Measurements from ENCODE around the gene AACS. TPM values are rescaled to one million over a fixed set of nuclear protein-coding genes. Genes with fewer than 3 reads are reported as not detected.

Gene AACS
- total and polyA plus RNA-seq, 2 of the 8 experiments (the other 6 are each of a cell fraction or from before 2014, with no cell fraction given): 51.9 to 52.4 TPM

DNA sequence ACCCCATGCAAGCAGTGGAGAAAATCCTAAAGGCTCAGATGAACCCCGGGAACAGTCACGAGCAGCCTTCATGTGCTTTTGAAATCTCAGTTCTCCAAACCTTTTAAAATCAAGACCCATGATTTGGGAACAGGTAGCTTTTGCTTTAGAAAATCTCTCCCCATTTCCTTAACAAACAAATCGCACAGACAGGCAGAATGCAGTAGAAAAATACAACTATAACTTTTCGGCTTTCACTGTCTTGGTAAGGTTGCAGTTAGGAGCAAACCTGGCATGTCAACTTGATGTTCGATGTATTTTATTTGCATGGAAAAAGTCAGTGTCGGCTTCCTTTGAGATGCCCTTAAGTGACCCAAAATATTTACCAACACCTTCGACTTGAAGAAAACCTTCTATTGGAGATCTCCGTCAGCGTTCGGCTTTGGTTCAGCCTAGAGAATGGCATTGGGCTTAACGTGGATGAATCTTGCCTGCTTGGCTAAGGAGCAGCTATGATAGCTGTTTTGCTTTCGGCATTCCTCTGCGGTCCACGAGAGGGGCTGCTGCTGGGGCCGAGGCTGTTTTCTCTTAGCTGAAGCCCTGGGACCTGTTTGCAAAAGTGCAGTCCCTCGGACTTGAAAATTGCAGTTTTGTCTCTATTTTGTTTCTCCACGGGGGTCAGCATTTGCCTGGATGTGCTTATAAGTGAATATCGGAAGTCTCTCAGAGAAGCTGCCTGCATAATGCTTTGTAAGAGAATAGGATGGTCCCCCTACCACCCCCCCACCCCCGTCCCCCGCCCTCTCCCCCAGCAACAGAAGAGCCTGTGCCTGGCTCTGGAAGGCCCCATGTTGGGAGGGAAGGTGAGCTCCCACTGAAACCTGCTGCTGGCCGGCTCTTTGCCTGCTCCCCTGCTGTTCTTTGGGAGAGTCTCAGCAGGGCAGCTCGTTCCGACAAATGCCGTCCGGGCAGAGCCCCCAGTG, 122.8 kb downstream of the AACS start:
- 2% methylated on average over 25 of the region's 25 CpGs; no CpG with 5 or more reads in 1 of the 2 experiments for WGBS, 2 experiments (ENCODE audit: extremely low coverage in 1 of 2, insufficient coverage in 1 of 2, insufficient read length in 1 of 2, insufficient replicate concordance in 2 of 2, low coverage in 1 of 2, low lambda C conversion rate in 2 of 2, missing lambda C conversion rate in 1 of 2)
- Histone ChIP-seq H2BK12ac (ENCODE audit: low read depth, low read length) (no peak overlapping the region), H2AFZ (ENCODE audit: low read length) (no peak overlapping the region), H3K4ac (replicated peaks; ENCODE audit: insufficient read length, low read depth, low read length) (no peak overlapping the region), H3K36me3 (ENCODE audit: control insufficient read depth in 2 of 4, insufficient read depth in 4 of 4, low read length in 3 of 4) (no peaks in the 10 kb centered on the region), H3K23me2 (ENCODE audit: low read depth, low read length) (peaks cover 33% of the 10 kb centered on the region), H3K79me1 (ENCODE audit: low read depth, low read length) (peaks cover 16% of the 10 kb centered on the region), H3K23ac (ENCODE audit: insufficient read length) (no peak overlapping the region), H3K27ac (ENCODE audit: low read depth, low read length) (peak overlapping the region; percentile 21; the same call in 1 of the 2 replicates), H3K56ac (replicated peaks; ENCODE audit: insufficient read length, low read depth, low read length) (peak overlapping the region; percentile 66), H4K5ac (ENCODE audit: insufficient read length, low read depth, low read length) (no peak overlapping the region), H3K4me2 (ENCODE audit: insufficient read depth in 1 of 2, low read depth in 2 of 2, low read length in 2 of 2) (peak overlapping the region; percentile 72 to 80), H2BK15ac (ENCODE audit: low read length) (no peak overlapping the region; the same call in 1 of the 2 replicates), H3K27me3 (replicated peaks in 1 of 4; ENCODE audit: control insufficient read depth in 3 of 4, extremely low read depth in 1 of 4, insufficient read depth in 3 of 4, low read length in 3 of 4) (peaks cover 0 to 11% (median 5%) of the 10 kb centered on the region in 4 experiments; a peak in 4 of 7 replicates), H4K20me1 (replicated peaks in 1 of 2; ENCODE audit: control insufficient read depth in 1 of 2, insufficient read depth in 2 of 2, low read length in 2 of 2) (peaks cover 10 to 25% of the 10 kb centered on the region in 2 experiments), H4K8ac (ENCODE audit: extremely low read depth, insufficient read depth, low read length) (no peak overlapping the region), H3K9me3 (ENCODE audit: insufficient read depth in 2 of 2, low read depth in 1 of 2, low read length in 1 of 2) (no peaks in the 10 kb centered on the region), H3K9ac (replicated peaks in 1 of 4; ENCODE audit: extremely low read depth in 1 of 4, low read depth in 3 of 4, low read length in 3 of 4) (no peak overlapping the region), H3K4me1 (replicated peaks in 1 of 4; ENCODE audit: control insufficient read depth in 3 of 4, insufficient read depth in 4 of 4, low read length in 3 of 4) (peaks cover 28 to 48% (median 34%) of the 10 kb centered on the region in 4 experiments), H3K4me3 (ENCODE audit: extremely low read depth in 1 of 4, insufficient read depth in 2 of 4, low read depth in 3 of 4, low read length in 4 of 4) (peak overlapping the region; percentile 31 to 91 (median 61)), H4K91ac (replicated peaks; ENCODE audit: insufficient read length, low read length) (no peak overlapping the region), H2BK120ac (replicated peaks; ENCODE audit: low read depth, low read length) (peak overlapping the region; percentile 19), H3K79me2 (ENCODE audit: control insufficient read depth in 1 of 2, insufficient read depth in 2 of 2, low read length in 2 of 2) (peaks cover 4 to 51% of the 10 kb centered on the region in 2 experiments; a peak in 3 of 4 replicates), H2BK20ac (ENCODE audit: low read length) (no peak overlapping the region; the same call in 1 of the 2 replicates), H3K14ac (ENCODE audit: insufficient read length) (no peak overlapping the region), H2AK5ac (ENCODE audit: low read depth, low read length) (no peak overlapping the region), H3K18ac (ENCODE audit: extremely low read depth, low read length) (no peak overlapping the region; the same call in 1 of the 2 replicates), H2BK5ac (ENCODE audit: low read depth, low read length) (peak overlapping the region; percentile 80; the same call in 1 of the 2 replicates)
- TF ChIP-seq HDAC2 (IDR thresholded peaks at IDR 0.05; ENCODE audit: borderline replicate concordance in 1 of 2, low read depth in 2 of 2, low read length in 2 of 2) (peak in 1 of 2 experiments; percentile 10; a peak in 1 of 4 replicates), CEBPB (IDR thresholded peaks at IDR 0.05; ENCODE audit: low read depth, low read length) (0 out of 2 replicates have a peak, but pooled peaks have one; percentile 6), ASH2L (IDR thresholded peaks at IDR 0.05; ENCODE audit: low read length) (peak; percentile 49), BCL11A (IDR thresholded peaks at IDR 0.05; ENCODE audit: low read depth in 2 of 2, low read length in 2 of 2) (no peak), RAD21 (IDR thresholded peaks at IDR 0.05 in 1 of 2, conservative IDR thresholded peaks at IDR 0.05 in 1 of 2; ENCODE audit: low read depth in 2 of 2, low read length in 2 of 2) (0 out of 4 replicates have a peak, but pooled peaks of 1 of the 2 experiments have one; percentile 4), HDAC6 (IDR thresholded peaks at IDR 0.05; ENCODE audit: low read depth, low read length) (no peak), NANOG (IDR thresholded peaks at IDR 0.05; ENCODE audit: insufficient read depth, low read depth, low read length, poor library complexity, severe bottlenecking) (peak; percentile 39), BACH1 (IDR thresholded peaks at IDR 0.05; ENCODE audit: low read length) (0 out of 2 replicates have a peak, but pooled peaks have one; percentile 9)
- TF ChIP-seq, protein P1, sequence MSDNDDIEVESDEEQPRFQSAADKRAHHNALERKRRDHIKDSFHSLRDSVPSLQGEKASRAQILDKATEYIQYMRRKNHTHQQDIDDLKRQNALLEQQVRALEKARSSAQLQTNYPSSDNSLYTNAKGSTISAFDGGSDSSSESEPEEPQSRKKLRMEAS (IDR thresholded peaks at IDR 0.05): 0 out of 2 replicates have a peak, but pooled peaks have one; percentile 7
- peak in 1 of 2 experiments; percentile 67 for DNase-seq (ENCODE audit: low read depth in 1 of 2, low spot score in 2 of 2)
- ChIA-PET CTCF (ENCODE audit: partially characterized antibody) (interaction anchor here (0.6 to 3.7 kb wide), 13 partner anchors 10 to 585 kb away, joined by 3 to 24 read pairs (median 5); no protein-coding TSS in a partner anchor), POLR2A (ENCODE audit: partially characterized antibody) (interaction anchor here (0.6 to 4.8 kb wide), 15 partner anchors 10 to 216 kb away, joined by 3 to 30 read pairs (median 5); no protein-coding TSS in a partner anchor)
- peak; percentile 75 for FAIRE-seq

Measured in H1 (cell line).